Measurements from ENCODE around the gene HCFC1R1.
A peak's percentile ranks its signal among the peaks of the same experiment; 100 is the strongest.
"Not testable (repeated sequence)": the region's sequence is repeated elsewhere in the genome, so short reads cannot be mapped to it uniquely, and the experiment has no call there.

The HCFC1R1 gene

GRCh38 chr16:3057181-3058138 lies 33.7 kb upstream of the HCFC1R1 start:
- no peak for DNase-seq (ENCODE audit: low read depth)

GRCh38 chr16:3056336-3057180 lies 32.8 kb upstream of the HCFC1R1 start:
- no peak for DNase-seq (ENCODE audit: low read depth)

- not testable (repeated sequence) for DNase-seq (ENCODE audit: low read depth)
Observed at GRCh38 chr16:3055734-3056115, 32.0 kb upstream of the HCFC1R1 start.

- DNase-seq (ENCODE audit: low read depth) = no peak
Observed at GRCh38 chr16:3054965-3055733, 31.4 kb upstream of the HCFC1R1 start.

DNA sequence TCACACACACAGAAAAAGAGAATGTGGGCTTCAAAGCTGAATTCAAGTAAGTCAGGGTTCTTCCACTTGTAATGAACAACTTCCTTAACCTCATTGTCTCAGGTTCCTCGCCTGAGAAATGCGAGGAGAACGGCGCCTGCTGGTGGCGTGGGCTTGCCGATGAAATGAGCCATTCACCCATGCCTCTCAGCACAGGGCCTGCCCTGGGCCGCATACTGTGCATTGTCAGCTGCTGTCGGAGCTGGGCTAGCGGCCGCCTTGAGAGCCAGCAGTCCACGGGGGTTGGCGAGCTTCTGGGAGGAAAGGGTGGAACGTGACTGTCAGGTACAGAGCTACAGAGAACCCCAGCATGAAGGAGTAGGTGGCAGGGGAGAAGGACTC lies 29.6 kb upstream of the HCFC1R1 start:
- DNase-seq (ENCODE audit: low read depth) = not testable (repeated sequence)

DNA sequence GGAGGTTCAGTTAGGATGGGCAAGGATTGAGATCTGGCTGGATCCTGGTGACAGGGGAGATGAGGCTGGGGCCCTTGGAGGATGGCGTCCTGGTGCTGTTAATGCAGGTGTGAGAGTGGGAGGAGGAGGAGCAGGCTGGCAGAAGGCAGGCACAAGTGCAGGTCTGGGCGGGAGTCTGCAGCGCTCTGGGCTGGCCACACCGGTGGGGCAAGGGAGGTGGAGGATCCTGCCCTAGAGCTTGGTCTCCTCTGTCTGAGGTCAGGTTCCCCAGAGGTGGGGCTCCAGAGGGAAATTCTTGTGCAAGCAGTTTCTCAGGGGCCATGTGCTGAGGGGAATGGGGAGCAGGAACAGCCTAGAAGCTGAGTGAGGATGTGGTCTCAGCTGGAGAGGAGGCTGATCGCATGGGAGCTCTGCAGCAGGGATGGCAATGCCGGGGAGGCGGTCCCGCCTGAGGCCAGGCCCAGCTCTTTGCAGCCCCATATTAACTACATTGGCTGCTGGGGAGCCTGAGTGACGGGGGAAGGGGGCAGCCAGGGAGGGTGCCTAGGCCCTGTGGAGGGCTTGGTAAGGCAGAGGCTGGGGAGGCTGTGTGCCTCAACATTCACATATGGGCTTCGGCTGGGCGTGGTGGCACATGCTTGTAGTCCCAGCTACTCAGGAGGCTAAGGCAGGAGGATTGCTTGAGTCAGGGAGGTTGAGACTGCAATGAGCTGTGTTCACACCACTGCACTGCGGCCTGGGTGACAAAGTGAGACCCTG lies 29.0 kb upstream of the HCFC1R1 start:
- DNase-seq (ENCODE audit: low read depth) = not testable (repeated sequence)

DNA sequence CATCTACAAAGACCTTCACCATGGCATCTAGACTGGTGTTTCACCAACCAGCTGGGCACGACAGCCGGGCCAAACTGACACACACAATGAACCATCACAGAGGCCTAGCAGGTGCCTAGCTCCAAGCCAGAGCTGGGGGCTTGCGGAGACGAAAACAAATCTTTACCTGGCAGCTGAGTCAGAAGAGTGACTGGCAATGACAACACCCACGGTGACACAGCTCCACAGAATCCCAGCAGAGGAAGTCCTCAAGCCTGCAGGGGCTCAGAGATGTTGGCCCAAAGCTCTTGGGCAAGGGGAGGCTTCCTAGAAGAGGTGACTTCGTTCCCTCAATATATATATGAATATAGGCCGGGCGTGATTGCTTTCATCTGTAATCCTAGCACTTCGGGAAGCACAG lies 27.8 kb upstream of the HCFC1R1 start:
- DNase-seq (ENCODE audit: low read depth) = no peak

- no peak for DNase-seq (ENCODE audit: low read depth)
Observed at GRCh38 chr16:3051009-3051408, 27.3 kb upstream of the HCFC1R1 start.

DNA sequence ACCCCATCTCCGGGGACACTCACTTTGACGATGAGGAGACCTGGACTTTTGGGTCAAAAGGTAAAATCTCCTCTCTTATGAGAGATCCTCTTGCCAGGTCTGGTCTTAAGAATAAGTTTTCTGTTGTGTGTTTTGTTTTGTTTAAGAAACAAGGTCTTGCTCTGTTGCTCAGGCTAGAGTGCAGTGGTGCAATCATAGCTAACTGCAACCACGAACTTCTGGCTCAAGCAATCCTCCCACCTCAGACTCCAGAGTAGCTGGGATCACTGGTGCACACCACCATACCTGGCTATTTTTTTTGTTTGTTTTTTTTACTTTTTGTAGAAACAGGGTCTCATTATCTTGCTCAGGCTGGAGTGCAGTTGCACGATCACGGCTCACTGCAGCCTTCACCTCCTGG lies 26.7 kb upstream of the HCFC1R1 start:
- peak; percentile 24 for DNase-seq (ENCODE audit: low read depth)

DNA sequence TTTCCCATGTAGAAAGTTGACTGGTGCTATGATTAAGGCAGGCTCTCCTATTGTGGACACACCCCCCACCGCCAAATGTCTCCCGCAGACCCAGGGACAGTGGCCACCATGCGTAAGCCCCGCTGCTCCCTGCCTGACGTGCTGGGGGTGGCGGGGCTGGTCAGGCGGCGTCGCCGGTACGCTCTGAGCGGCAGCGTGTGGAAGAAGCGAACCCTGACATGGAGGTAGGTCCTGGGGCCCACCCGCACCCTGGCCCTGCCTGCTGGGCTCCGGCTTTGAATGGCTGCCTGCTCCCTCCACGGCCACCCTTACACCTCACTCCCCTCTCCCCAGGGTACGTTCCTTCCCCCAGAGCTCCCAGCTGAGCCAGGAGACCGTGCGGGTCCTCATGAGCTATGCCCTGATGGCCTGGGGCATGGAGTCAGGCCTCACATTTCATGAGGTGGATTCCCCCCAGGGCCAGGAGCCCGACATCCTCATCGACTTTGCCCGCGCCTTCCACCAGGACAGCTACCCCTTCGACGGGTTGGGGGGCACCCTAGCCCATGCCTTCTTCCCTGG lies 26.3 kb upstream of the HCFC1R1 start:
- DNase-seq (ENCODE audit: low read depth) = no peak

DNA sequence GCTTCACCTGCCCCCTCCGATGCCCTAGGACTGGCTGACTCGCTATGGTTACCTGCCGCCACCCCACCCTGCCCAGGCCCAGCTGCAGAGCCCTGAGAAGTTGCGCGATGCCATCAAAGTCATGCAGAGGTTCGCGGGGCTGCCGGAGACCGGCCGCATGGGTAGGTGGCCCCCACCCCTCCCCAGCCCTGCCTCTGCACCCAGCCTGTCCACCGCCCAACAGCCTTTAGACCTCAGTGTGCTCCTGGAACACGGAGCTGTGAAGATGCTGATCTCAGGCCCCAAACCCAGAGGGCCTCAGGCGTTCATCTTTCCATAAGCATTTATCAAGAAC lies 23.6 kb upstream of the HCFC1R1 start:
- DNase-seq (ENCODE audit: low read depth) = no peak

DNA sequence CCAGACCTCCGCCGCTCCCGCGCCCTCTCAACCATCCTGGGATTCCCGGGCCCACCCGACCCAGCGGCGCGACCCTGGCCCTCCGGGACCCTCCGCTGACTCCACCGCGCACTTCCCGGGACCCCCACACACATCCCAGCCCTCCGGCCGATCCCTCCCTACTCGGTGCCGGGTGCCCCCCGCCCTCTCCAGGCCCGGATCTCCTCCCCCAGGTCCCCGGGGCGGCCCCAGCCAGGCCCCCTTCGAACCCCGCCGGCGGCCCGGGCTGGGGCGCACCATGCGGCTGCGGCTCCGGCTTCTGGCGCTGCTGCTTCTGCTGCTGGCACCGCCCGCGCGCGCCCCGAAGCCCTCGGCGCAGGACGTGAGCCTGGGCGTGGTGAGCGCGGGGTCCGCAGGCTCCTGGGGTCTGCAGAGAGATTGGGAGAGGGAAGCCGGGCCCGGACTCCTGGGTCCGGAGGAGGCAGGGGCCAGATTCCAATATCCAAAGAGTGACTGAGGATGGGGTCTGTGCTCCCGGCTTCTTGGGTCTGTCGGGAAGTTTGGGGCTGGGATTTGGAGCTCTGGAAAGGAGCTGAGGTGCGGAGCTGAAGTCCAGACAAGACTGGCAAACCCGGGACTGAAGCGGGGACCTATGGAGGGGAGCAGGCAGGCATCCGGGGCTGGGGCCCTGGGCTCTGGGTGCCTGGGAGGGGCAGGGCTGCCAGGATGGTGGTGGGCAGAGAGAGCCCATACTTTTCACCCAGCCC lies 23.1 kb upstream of the HCFC1R1 start:
- DNase-seq (ENCODE audit: low read depth) = no peak

DNA sequence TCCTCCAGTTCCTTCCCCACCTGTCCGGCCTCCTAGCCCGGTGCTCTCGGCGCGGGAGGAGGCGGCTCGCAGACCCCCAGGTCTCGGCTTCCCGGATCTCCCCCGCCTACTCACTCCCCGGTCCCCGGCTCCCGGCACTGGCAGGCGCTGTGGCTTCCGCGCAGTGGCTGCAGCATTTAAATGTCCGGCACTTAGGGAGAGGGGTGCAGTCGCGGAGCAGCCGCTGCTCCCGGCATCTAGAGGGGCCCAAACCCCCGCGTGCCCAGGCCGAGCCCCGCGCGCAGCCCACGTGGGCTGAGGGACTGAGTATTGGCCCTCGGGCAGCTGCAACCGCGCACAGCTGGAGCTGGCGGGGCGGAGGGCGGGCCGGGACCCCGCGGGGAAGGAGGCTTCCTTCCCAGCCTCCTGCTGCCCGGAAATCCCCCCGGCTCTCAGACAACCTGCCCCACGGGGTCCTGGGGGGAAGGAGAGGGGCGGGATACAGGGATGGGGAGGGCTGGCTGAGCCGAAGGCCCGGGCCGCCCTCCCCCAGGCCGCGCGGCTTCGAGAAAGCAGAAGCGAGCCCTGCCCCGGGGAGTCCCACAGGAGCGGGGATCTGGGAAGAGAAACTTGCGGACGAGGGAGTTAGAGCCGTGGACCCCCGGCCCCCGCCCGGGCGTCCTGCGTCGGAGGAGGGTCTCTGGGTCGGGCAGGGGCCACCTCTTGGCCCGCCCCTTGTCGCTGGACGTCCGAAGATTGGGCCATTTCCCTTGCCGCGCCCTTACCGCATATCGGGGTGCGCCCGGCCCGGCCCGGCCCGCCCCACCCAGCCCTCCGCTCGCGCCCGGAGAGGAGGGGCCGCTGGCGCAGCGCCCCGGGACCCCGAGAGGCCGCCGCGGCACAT lies 22.3 kb upstream of the HCFC1R1 start, which contains the start of gene MMP25:
Gene MMP25 (plus strand): TSS at position 804 of the 883 bp plus-strand sequence. CDS start 357 bp downstream, outside the sequence.
- DNase-seq (ENCODE audit: low read depth) = no peak

DNA sequence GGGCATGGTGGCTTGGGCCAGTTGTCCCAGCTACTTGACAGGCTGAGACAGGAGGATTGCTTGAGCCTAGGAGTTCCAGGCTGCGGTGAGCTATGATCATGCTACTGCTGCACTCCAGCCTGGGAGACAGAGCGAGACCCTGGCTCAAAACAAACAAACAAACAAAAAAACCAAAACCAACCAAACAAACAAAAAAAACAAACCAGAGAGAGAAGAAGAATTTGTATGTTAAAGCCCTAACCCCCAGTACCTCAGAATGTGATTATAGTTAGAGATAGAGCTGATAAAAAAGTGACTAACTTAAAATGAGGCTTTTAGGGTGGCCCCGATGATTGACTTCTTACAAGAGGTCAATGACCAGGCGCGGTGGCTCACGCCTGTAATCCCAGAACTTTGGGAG lies 21.0 kb upstream of the HCFC1R1 start:
- DNase-seq (ENCODE audit: low read depth) = no peak

DNA sequence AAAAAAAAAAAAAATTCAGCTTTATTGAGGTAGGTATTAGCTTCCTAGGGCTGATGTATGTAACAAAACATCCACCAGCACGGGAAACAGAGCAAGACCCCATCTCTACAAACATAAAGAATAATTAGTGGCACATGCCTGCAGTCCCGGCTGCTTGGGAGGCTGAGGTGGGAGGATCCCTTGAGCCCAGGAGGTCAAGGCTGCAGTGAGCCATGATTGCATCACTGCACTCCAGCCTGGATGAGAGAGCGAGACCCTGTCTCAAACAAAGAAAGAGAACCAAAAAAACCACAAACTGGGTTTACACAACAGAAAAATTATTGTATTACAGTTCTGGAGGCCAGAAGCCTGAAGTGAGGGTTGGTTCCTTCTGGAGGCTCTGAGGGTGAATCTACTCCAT lies 18.6 kb upstream of the HCFC1R1 start:
- no peak for DNase-seq (ENCODE audit: low read depth)

GRCh38 chr16:3038896-3039295 lies 15.2 kb upstream of the HCFC1R1 start:
- no peak for DNase-seq (ENCODE audit: low read depth)

GRCh38 chr16:3038256-3038655 lies 14.5 kb upstream of the HCFC1R1 start:
- no peak for DNase-seq (ENCODE audit: low read depth)

GRCh38 chr16:3036726-3037315 lies 13.1 kb upstream of the HCFC1R1 start, which contains the start of gene BICDL2:
TSS of gene BICDL2 (minus strand) at chr16:3036944. CDS start at chr16:3035496, 1,448 bp downstream.
- DNase-seq (ENCODE audit: low read depth) = no peak

All from amniotic epithelial cell (primary cell).